ENCODE data around the gene CLCN7. TPM values are rescaled to one million over a fixed set of nuclear protein-coding genes. Genes with fewer than 3 reads are reported as not detected.

CLCN7 gene
- total and polyA plus RNA-seq, 2 of the 8 experiments (the other 6 are each of a cell fraction or from before 2014, with no cell fraction given) = 38.6 to 81.5 TPM

DNA sequence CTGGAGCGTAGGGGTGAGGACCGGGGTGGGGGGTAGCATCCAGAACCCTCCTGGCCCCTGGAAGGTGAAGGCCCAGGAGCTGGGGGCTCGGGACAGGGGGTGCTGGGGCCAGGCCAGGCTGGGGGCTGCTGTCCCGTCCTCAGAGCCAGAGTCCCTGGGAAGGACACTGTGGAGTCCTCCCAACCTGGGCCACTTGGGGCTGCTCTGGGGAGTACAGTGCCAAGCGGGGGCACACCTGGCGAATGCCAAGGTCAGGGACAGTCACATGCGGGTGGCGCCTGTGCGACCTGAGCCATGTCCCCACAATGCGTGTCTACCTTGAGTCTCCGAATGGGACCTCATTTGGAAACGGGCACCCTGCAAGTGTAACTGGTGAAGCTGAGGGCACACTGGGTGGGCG lies 45.2 kb downstream of the CLCN7 start (continued):
- TF ChIP-seq, protein P1, sequence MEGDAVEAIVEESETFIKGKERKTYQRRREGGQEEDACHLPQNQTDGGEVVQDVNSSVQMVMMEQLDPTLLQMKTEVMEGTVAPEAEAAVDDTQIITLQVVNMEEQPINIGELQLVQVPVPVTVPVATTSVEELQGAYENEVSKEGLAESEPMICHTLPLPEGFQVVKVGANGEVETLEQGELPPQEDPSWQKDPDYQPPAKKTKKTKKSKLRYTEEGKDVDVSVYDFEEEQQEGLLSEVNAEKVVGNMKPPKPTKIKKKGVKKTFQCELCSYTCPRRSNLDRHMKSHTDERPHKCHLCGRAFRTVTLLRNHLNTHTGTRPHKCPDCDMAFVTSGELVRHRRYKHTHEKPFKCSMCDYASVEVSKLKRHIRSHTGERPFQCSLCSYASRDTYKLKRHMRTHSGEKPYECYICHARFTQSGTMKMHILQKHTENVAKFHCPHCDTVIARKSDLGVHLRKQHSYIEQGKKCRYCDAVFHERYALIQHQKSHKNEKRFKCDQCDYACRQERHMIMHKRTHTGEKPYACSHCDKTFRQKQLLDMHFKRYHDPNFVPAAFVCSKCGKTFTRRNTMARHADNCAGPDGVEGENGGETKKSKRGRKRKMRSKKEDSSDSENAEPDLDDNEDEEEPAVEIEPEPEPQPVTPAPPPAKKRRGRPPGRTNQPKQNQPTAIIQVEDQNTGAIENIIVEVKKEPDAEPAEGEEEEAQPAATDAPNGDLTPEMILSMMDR (IDR thresholded peaks at IDR 0.05; ENCODE audit: control extremely low read depth in 1 of 3, insufficient read depth in 1 of 3, low read depth in 1 of 3, low read length in 3 of 3) = no peak
- TF ChIP-seq RBBP5 (IDR thresholded peaks at IDR 0.05; ENCODE audit: borderline replicate concordance, low read depth, low read length) = no peak
- no peak for TF ChIP-seq SRF (IDR thresholded peaks at IDR 0.05; ENCODE audit: low read depth, low read length)
- TF ChIP-seq TAF1 (IDR thresholded peaks at IDR 0.05; ENCODE audit: low read depth, low read length) = no peak
- no peak for TF ChIP-seq JUN (IDR thresholded peaks at IDR 0.05; ENCODE audit: low read depth, low read length)
- no peak for TF ChIP-seq CTBP2 (IDR thresholded peaks at IDR 0.05; ENCODE audit: borderline replicate concordance, insufficient read depth, insufficient read length, low read length)
- no peak for TF ChIP-seq JUND (IDR thresholded peaks at IDR 0.05; ENCODE audit: low read length)
- TF ChIP-seq, protein P2, sequence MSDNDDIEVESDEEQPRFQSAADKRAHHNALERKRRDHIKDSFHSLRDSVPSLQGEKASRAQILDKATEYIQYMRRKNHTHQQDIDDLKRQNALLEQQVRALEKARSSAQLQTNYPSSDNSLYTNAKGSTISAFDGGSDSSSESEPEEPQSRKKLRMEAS (IDR thresholded peaks at IDR 0.05) = no peak
- TF ChIP-seq CBX8 (IDR thresholded peaks at IDR 0.05; ENCODE audit: borderline replicate concordance, low read depth, low read length) = no peak
